EL (cell line): Measurements from ENCODE around the gene KRTAP1-1.
A peak's percentile ranks its signal among the peaks of the same experiment; 100 is the strongest.
"Not testable (repeated sequence)": the region's sequence is repeated elsewhere in the genome, so short reads cannot be mapped to it uniquely, and the experiment has no call there.

ENCODE experiments used
- DNase-seq: peaks from one replicate; pipeline ENCODE4 v3.0.0-alpha.2; 2016

Gene KRTAP1-1

GRCh38 chr17:41055130-41055529 is 13.9 kb upstream of the KRTAP1-1 start, which contains the start of gene KRTAP2-2:
KRTAP2-2 (minus strand) TSS chr17:41055230; CDS start chr17:41055211, 19 bp downstream.
- DNase-seq = not testable (repeated sequence)

GRCh38 chr17:41054556-41054955 is 13.3 kb upstream of the KRTAP1-1 start:
- DNase-seq = not testable (repeated sequence)

DNA sequence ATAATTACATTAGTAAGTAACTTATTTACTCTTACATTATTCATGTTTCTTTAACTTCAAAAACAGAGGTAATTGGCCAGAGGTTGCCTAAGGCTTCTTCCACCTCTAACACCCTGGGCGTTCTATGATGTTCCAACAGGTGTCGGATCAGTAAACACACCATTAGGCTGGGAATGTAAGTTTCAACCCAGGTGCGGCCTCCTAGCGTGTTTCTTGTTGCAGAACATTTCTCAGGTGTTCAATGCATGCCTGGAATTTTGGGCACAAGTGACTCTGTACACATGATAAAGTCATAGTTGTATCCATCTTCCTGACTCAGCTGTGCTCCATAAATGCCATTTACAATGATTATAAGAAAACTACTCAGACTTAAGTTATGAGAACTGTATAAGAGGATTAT is 12.8 kb upstream of the KRTAP1-1 start:
- DNase-seq = no peak

GRCh38 chr17:41052566-41052965 is 11.3 kb upstream of the KRTAP1-1 start:
- DNase-seq = peak; percentile 73

- peak; percentile 95 for DNase-seq
Observed at GRCh38 chr17:41049110-41049509, 7.9 kb upstream of the KRTAP1-1 start.

DNA sequence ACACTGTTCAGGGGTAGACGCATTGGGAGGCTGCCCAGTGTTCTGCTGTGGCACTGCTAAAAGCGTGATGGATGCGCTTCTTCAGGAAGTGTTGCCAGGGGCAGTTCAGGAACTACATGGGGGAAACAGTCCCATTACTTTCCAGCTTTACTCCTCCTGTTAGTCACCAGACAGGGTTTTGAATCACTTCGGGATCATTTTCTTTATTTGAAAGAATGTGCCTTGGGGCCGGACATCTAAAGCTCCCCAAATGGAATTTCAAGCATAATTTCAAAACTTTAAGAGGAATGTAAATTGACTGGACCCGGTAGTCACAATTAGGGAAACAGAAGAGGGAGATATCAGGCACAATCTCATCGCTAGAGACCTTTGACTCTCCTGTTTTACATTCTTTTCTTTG is 7.2 kb upstream of the KRTAP1-1 start:
- DNase-seq = peak; percentile 95

DNA sequence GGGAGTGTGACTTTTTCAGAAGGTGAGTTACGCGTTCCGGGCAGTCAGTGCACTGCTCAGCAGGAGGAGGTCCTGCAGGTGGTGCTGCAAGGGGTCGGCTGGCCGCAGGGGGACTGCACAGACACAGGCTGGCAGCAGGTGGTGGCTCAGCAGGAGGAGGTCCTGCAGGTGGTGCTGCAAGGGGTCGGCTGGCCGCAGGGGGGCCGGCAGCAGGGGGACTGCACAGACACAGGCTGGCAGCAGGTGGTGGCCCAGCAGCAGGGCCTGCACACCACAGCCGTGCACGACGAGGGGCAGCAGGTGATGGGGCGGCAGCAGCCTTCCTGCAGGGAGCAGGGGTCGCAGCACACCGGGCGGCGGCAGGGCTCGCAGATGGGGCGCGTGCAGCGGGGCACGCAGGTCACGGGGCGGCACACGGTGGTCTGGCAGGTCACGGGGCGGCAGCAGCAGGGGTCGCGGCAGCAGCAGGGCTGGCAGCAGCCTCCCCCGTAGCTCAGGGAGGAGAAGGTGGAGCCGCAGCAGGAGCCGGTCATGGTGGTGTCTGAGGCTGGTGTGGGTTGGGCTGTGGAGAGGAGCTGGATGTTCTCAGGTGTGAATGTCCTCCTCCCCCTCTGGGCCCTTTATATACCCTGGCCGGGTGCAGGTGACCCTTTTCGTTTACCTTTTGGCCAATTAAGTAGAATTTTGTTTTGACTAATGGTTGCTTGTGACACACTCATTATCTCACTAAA is 5.7 kb upstream of the KRTAP1-1 start, which contains the start of gene KRTAP2-1:
Gene KRTAP2-1, minus strand, starts transcription at position 582 of the 731 bp plus-strand sequence. Its CDS starts 49 bp downstream, at position 533.
- DNase-seq = not testable (repeated sequence)

DNA sequence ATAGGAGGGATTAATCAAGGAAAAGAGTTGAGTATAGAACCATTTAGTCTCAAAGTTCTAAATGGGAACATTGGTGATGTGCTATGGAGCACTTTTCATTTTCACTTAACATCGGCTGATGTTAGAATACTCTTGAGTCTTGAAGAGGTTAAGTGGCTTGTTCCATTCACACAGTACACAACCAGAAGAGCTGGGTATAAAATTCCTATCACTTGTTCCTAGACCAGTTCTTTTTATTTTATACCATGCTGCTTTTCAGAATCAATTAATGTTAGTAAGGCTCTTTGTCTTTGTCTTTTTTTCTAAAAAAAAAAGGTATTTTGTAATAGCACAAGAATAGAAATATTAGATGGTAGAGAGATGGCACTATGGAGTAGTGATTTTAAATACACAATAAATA is 1.7 kb upstream of the KRTAP1-1 start:
- DNase-seq = no peak

DNA sequence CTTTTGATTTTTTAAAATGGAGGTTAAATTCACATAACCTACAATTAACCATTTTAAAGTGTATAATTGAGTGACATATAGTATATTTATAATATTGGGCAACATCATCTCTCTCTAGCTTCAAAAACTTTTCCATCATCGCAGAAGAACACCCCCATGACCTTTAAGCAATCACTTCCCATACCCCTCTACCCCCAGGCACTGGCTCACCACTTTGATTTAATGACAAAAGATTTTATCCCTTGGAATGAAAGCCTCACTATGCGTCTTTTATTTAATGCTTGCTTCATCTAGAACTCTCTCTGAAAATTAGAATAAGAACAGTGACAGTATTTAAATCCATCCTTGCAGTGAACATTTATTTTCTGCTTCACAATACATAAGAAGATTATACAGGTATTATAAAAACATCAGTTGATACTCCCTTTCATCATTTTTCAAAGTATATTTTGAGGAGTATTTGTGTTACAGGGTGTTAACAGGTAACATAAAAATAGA is 3.3 kb downstream of the KRTAP1-1 start:
- no peak for DNase-seq

DNA sequence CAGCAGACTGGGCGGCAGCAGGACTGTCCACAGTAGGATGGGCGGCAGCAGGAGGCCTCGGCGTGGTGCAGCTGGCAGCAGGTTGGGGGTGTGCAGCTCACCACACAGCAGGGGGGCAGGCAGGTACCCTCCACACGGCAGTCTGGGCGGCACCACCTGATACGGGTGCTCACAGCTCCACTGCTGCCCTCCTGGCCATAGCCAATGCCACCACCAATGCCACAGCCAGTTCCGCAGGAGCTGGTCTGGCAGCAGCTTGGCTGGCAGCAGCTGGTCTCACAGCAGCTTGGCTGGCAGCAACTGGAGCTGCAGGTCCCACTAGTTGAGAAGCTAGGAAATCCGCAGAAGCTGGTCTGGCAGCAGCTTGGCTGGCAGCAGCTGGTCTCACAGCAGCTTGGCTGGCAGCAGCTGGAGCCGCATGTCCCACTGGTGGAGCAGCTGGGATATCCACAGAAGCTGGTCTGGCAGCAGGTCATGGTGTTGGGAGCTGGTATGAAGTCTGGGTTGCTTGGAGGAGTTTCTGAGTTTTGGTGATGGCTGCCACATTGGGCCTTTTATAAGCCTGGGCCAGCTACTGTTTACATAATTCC is 6.8 kb downstream of the KRTAP1-1 start, which contains the start of gene KRTAP1-3:
Gene KRTAP1-3, minus strand, starts transcription at position 529 of the 590 bp plus-strand sequence. Its CDS starts 53 bp downstream, at position 476.
- not testable (repeated sequence) for DNase-seq

DNA sequence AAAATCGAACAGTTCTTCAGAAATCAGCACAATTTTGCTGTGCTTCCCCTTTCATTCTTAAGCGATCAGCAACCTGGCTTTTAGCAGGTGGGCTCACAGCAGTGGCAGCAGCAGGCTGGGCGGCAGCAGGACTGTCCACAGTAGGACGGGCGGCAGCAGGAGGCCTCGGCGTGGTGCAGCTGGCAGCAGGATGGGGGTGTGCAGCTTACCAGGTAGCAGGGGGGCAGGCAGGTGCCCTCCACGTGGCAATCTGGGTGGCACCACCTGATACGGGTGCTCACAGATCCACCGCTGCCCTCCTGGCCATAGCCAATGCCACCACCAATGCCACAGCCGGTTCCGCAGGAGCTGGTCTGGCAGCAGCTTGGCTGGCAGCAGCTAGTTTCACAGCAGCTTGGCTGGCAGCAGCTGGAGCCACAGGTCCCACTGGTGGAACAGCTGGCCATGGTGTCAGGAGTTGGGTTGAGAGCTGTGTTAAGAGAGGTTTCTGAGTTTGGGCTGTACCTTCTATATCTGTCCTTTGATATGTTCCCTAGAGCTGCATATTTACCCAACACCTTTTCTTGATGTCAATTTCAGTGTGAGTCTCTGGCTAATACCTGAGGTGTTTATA is 11.5 kb downstream of the KRTAP1-1 start, which contains the start of gene KRTAP1-4:
Gene KRTAP1-4, minus strand, starts transcription at position 563 of the 613 bp plus-strand sequence. Its CDS starts 117 bp downstream, at position 446.
- DNase-seq = no peak

- DNase-seq = peak; percentile 90
Observed at GRCh38 chr17:41026715-41027471, 14.4 kb downstream of the KRTAP1-1 start, which contains the start of gene KRTAP1-5. KRTAP1-5 (minus strand) TSS chr17:41027208; CDS start chr17:41027155, 53 bp downstream.

- DNase-seq = no peak
Observed at GRCh38 chr17:41024697-41025096, 16.6 kb downstream of the KRTAP1-1 start.

DNA sequence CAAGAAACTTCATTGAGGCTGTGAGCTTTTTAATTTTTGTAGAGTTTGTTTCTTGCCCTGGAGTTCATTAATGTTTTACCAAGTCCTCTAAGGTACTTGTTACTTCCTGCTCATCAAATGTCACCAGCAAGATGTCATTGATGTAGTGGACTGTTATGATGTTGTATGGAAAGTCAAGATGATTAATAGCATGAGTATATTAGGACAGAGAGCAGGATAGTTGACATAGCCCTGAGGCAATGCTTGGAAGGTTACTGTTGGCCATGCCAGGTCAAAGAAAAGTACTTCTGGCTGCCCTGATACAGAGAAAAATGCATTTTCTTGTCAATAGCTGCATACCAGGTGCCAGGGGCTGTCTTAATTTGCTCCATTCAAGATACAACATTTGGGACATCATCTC is 20.9 kb downstream of the KRTAP1-1 start:
- DNase-seq = peak; percentile 32

- no peak for DNase-seq
Observed at GRCh38 chr17:41019415-41019814, 21.8 kb downstream of the KRTAP1-1 start.

DNA sequence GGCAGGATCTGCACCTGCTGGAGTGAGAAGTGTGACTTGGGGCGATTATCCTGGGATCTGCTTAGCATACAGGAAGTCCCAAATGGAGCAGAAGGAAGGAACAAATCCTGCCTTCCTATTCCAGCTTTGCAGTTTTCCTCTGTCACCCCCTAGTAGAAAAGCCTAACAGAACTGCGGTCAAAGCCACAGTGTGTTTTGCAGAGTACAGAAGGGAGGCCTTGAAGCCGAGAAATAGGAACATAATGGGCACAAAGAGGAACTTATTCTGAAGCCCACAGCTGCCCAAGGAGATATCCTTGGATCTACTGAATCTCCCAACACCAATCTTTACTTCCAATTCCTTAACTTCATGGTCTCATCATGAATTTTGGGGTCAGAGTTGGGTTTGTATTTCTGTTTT is 22.7 kb downstream of the KRTAP1-1 start:
- DNase-seq = no peak

DNA sequence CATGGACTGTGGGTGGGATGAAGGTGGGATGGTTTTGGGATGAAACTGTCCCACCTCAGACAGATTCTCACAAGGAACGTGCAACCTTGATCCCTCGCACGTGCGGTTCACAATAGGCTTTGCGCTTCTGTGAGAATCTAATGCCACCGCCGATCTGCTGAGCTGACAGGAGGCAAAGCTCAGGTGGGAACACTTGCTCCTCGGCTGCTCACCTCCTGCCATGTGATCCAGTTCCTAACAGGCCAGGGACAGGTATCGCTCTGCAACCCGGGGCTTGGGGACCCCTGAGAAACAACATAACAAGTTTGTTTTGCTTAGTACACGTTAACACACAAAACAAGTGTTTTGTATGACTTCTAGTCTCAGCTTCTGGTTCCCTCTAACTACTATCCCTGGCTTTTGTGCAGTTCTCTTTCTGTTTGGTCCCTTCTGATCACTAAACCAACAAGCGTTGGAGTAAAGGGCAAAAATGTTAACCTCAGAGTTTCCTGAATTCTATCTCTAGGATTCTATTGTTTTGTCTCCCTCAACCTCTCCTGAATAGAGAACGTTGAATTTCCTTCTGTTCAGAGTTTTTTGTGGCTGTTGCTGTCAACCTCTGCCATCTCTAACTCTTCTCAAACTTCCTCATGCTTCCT is 24.6 kb downstream of the KRTAP1-1 start:
- no peak for DNase-seq

DNA sequence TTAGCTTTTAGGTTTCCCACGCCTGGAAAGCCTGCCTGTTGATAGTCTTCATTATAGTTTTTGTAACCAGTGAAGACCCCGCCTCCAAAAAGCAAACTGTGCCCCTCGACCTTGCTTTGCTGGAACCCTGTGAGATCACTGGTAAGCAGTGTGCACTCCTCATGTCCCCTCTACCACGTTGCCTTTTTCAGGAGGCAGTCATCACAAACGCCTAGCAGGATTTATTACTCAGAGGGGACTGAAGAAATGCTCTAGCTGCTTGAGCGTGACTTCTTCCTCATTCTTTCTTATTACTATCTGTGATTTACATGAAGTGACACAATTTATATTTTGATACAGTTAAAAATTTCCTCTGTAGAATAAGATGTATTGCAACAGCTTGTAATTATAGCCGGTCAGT is 25.8 kb downstream of the KRTAP1-1 start:
- DNase-seq = no peak

DNA sequence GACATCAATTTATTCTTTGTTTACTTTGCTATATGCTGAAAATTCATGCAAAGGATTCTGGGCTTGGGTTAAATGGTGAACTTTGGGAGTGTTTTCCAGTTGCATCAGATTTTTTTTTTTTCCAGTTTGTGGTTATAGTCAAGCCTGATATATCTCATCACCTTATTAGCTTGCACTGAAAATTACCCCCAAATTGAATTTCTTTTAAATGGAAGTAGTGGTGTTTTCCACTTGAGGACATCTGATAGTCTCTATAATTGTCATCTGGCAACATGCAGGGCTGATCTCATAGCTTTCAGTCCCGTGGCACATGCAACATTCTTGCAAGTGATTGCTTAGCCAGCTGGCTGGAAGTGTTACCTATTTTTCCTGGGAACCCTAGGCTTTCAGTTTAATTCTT is 27.6 kb downstream of the KRTAP1-1 start:
- DNase-seq = peak; percentile 51

DNA sequence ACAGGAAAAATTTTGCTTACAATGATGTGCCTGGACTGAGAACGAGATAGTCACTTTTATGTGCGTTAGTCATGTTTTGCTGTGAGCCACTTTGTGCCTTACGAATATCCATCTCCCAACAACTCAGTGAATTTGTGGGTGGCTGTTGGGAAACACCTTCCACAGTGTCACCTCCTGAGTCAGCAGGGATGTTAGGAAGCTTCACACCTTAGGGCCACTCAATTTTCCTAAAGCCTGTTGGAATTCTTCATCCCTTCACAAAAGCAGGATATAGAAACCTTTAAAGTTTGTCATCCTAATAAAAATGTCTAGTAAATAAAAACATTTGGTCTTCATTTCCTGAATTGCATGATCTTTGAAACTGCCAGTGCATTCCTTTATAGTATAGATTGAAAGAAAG is 28.1 kb downstream of the KRTAP1-1 start:
- peak; percentile 70 for DNase-seq

GRCh38 chr17:41012326-41013120 is 28.7 kb downstream of the KRTAP1-1 start:
- no peak for DNase-seq
